ENCODE results near the gene LGR5. TPM values are rescaled to one million over a fixed set of nuclear protein-coding genes. Genes with fewer than 3 reads are reported as not detected.
"Not testable (repeated sequence)": the region's sequence is repeated elsewhere in the genome, so short reads cannot be mapped to it uniquely, and the experiment has no call there.

The LGR5 gene
- polyA plus RNA-seq, 4 donors, result 16.5 to 21.1 (median 18.8) TPM

DNA sequence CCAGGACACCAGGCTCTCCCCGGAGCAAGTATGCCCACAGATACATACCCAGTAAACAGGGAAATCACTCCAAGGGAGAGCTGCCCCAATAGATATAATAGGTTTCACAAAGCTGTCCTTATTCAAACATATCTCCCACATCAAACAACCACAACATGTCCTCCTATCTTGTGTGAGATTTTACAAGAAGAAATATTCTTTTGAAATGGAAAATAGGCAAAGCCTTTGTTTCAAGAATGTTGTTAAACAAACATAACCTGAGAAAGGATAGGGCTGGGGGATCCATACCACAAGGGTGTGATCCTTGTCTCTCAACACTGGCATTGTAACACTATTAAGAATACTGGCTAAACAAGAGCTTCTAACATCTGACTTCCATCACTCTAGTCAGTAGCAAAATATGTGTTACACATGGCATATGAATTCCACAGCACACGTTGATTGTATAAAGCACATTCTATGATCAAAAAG lies 32.9 kb downstream of the LGR5 start:
- no peak for DNase-seq (ENCODE audit: low read depth in 4 of 4, low spot score in 3 of 4)

DNA sequence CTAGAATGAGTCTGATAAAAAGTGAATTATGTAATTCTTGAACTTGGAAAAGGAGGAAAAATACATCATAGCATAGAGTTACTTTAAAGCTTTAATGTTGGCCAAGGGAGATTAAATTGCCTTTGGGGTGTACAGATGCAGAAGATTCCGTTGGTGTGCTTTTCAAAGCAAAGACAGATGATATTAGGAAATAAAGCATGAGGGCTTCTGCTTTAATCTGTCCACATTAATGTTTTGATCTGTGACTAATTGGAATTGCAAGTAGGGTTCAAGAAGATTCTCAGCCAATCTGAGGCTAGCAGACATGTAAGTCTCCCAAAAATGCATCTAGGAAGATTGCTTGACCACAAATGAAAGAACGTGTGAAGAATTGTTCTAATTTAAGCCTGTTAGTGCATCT lies 35.2 kb downstream of the LGR5 start:
- no peak for DNase-seq (ENCODE audit: low read depth in 4 of 4, low spot score in 3 of 4)

DNA sequence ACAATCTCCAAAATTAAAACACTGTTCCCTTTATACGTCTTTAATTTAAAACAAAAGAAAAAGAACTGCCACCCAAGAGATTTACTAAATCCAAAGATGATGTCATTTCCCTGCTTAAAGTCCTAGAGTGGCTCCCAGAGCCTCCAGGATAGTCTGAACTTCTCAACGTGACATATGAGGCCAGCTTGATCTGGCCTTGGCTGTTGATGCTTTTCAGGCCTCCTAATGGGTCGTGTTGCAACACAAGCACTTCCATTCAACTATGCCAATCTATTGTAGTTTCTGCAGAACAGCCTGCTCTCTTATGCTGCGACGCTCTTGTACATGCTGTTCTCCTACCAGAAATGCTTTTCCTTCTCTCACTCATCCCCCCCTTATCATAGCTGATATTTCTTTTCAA lies 35.7 kb downstream of the LGR5 start:
- DNase-seq (ENCODE audit: low read depth in 4 of 4, low spot score in 3 of 4), result no peak

DNA sequence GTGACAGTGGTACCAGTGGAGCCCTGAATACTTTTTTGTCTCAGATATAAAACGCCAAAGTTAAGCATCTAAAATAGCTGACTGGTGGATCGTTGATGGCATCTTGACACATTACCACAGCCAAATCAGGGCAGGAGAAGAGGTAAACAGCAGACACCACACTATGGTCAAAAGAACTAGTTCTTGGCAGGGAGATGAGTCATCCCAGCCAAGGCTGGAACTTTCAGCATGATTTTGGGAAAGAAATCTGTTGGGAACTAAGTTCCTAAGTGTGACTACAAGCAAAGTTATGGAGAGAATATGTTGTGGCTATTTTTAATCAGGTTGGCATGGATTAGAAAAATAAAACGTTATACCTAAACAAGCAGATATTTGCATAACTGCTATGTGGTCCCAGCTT lies 36.9 kb downstream of the LGR5 start:
- no peak for DNase-seq (ENCODE audit: low read depth in 4 of 4, low spot score in 3 of 4)

DNA sequence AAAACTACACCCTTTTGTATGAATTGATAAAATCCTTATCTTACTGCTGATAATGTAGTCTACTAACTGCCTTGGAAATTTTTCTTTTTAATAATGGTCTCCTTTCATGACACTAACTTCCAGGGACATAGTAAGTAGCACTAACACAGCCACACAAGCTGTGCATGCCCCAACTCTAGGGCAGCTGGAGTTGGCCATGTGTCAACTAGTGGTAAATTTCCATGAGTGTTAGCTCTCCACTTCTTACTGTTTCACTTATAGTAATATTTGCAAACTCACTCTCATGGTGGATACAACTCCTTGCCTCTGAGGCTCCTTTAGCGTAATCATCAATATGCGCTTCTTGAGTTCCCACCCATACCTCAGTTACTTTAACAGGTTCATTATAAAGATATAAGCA lies 38.0 kb downstream of the LGR5 start:
- no peak for DNase-seq (ENCODE audit: low read depth in 4 of 4, low spot score in 3 of 4)

DNA sequence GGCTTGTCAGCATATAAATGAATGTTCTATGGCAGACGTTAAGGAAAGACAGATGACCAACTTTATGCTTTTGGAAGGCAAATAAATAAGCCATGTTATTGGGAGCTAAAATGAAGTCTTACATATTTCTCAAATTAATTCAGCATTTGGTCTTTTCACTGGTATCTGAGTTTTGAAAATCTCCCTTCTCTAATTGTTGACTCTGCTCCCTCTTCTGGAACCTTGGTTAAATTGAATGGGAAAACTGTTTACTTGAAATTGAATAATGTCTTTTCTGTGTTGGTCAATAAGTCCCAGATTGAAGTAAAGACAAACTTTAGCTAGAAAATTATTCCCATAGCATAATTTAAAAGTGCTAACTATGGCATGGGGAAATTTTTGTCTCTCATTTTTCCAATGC lies 38.7 kb downstream of the LGR5 start:
- no peak for DNase-seq (ENCODE audit: low read depth in 4 of 4, low spot score in 3 of 4)

DNA sequence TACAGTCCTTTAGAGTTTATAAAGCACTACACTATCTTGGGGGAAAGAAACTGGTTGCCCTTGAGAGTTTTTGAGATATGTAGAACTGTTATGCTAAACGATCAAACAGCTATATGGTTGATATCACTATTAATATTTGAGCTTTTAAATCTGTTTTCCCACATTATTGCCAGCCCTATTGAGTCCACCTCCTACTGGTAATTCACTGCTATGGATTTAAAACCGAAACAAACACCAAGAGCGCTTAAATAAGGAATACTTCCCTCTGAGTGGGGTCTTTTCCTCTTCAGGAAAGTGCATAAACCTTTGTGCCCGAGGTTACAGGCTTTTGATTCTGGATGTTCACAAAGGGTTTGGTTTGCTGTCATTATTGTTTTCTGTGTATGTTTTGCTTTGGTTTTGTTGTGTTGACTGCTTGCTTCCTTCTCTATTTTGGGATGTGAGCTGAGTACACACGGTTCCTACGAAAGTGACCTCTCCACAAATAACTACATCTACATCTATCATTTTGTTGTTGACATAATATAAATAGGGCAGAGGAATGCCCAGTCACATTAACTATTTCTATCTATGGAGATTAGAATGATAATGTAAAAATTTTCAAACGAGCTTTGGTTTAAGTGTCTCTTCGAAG lies 44.8 kb downstream of the LGR5 start:
- DNase-seq (ENCODE audit: low read depth in 4 of 4, low spot score in 3 of 4), result no peak

DNA sequence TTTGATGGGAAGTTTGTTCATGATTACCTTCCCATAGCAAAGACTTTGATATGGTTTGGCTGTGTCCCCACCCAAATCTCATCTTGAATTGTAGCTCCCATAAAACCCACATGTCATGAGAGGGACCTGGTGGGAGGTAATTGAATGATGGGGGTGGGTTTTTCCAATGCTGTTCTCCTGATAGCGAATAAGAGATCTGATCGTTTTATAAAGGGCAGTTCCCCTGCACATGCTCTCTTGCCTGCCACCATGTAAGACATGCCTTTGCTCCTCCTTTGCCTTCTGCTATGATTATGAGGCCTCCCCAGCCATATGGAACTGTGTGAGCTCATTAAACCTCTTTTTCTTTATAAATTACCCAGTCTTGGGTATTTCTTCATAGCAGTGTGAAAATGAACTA lies 51.2 kb downstream of the LGR5 start:
- DNase-seq (ENCODE audit: low read depth in 4 of 4, low spot score in 3 of 4), result not testable (repeated sequence)

DNA sequence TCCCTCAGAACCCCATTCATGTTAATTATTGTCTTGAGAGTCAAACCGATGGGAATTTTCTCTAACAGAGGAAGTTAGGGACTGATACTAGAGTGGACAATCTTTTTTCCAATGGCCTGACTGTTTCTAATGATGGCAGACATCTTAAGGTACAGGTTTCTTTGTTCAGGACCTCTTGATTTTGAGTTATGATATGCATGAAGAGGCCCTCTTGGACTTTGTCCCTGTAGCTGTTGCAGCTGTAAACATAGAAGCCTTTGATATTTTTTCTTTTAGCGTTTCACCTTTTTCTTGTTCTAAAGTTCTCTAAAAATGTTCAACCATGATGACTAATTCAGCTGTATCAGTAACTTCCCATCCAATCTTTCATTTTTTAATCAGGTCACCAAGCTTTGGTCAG lies 53.0 kb downstream of the LGR5 start:
- DNase-seq (ENCODE audit: low read depth in 4 of 4, low spot score in 3 of 4), result no peak

DNA sequence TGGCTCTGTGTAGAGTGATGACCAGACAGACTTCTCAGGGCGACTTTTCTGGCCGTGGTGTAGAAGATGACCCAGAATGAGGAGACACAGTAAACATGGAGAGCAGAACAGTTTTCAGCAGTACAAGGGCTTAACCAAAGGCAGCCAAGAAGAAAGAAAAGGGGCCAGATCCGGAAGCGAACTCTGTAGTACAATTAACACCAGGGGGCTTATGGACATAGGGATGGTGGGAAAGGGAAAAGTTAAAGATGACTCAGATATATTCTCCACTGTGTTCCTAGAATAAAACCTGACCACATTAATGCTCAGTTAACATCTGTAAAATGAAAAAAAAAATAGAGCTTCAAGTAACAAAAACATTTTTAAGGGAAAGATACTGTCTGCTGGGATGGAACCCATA lies 60.2 kb downstream of the LGR5 start:
- DNase-seq (ENCODE audit: low read depth in 4 of 4, low spot score in 3 of 4), result no peak

DNA sequence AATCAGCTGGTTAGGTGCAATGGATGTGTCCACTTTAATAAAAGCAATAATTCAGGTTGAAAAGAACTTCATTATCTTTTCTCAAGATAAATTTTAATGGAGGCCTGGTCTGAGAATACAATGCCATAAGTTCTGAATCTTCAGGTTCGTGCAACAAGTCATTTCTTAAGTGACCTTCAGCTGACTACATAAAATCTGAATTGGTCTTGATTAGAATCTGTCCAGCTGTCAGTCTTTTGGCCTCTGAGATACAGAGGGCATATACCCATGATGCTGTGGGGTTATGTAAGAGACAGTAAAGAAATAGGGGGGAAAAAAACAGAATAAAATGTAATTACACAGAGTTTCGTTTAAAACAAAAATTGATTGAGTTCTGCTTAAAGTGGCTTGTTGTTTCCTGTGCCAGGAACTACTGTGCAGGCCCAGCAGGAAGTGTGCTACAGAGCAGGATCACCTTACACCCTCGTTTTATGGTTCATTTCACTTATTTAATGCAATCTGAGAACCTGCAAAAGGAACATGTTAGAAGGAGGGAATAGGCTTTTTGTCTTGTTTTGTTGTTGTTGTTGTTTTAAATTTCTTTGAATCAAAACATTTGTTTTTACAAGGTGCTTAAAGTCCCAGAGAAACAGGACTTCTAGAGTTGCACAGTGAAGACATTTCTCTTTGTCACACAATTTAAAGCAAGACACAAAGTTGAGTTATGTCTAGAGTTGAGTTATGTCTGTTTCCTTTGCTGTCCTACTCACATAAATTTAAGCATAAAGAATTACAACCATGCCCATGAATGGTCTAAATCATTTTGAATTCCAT lies 64.2 kb downstream of the LGR5 start:
- DNase-seq (ENCODE audit: low read depth in 4 of 4, low spot score in 3 of 4), result peak; percentile 14 to 71 (median 40)

DNA sequence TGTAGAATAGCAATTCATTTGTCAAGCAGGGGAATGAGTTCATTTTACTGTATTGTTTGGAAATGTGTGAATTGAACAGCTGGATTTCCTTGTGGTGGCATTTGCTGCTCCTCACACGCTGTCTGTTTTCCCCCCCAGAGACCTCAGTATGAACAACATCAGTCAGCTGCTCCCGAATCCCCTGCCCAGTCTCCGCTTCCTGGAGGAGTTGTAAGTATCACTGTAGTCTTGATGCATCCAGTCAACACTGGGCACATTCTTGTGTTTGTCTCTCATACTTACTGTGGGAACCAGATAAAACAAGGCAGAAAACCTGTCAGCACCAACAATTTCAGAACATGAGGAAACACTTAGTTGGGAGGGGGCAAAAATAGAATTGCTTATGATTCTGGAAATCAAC lies 64.9 kb downstream of the LGR5 start:
- DNase-seq (ENCODE audit: low read depth in 4 of 4, low spot score in 3 of 4), result peak; percentile 18 to 51 (median 32)

DNA sequence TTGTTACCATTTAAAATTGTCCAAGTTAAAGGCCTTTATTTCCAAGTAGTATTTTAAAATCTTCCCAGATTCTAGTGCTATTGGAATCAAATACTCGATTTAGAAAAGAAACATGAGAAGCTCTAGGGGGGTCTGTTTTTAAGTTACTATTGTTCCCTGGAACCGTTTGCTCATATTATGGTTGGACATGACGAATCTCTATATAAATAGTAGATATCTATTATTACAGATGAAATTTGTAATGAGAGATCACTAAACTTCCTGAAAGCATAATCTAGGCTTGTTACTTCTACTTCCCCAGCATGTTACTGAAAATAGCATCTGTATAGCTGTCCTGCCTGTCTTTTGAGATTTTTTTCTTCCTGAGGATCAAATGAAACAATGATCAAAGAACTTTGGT lies 70.1 kb downstream of the LGR5 start:
- no peak for DNase-seq (ENCODE audit: low read depth in 4 of 4, low spot score in 3 of 4)

DNA sequence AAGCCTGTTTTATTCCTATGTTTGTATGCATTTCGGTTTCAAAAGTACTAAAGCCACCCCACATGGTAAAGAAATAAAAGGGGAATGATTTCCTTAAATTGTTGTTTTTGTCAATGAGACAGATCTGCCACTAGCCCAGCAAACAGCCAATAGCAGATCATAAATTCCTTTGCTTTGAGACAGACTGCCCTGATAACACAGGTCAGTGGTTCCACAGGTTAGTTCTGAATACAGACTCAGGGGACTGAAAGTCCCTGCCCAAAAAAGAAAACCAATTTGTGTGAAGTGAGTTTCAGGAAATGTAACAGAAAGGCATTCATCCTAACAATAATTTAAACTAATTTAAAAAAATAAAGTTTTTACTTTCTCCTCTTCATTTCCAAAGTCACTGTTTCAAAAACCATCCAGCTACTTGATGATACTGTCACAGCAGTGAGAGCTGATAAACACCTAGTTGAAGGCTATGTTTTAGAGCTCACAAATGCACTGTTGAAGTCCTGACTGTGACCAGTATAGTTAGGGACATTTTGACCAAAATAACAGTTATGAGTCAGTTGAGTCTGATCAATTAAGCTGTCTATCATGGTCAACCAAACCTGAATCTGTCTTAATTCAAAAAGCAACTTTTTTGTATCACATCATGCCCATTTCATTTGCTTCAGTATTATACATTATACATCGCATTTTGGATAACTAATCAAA lies 77.7 kb downstream of the LGR5 start:
- DNase-seq (ENCODE audit: low read depth in 4 of 4, low spot score in 3 of 4), result no peak

DNA sequence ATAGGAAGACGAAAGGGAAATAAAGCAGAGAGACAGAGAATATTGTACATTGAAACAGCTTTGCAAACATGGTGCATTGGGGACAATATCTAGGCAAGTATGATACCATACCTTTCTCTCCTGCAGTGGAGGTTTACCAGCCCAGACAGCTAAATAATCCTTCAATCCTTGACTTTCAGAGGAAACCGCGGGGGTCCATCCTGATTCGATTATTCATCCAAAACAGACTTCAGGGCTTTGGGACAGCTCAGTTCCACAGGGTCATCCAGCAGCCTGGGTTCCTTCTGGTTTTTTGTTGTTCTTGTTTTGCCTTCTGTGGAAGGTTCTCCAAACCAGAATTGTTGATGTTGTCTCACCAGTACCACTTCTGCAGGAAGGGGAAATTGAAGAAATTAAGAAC lies 81.5 kb downstream of the LGR5 start:
- no peak for DNase-seq (ENCODE audit: low read depth in 4 of 4, low spot score in 3 of 4)

DNA sequence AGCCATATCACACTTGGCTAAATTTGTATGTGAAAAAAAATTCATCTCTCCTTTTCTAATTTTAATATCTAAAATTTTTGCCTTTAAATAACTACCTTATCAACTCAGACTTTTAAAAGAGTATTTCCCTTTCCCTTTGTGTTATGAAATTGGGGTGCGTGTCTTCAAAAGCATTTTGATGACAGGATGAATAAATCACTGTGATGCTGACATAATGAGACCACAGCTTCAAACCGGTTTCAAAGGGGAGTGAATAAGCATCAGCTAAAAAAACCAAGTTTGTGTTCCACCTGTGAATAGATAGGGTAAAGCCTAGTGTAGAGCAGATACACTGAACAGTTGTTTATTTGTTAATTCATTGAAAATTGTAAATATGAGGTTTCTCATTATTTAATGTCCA lies 85.0 kb downstream of the LGR5 start:
- DNase-seq (ENCODE audit: low read depth in 4 of 4, low spot score in 3 of 4), result no peak

DNA sequence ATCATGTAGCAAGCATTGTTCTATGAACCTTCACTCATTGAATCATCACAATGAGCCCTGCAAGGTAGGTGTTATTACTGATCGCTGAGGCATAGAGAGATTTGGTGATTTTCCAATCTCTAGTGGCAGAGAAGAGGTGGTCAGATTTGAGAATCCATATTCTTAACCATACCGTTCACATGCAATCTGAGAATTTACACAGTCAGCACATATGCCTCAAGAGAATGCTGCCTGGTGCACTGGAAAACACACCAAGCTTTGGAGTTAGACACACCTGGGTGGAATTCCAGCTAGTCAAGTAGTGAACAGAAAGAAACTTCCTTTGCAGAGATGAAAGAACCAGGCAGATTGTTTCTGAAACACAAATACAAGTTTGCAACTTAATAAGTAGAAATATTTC lies 94.1 kb downstream of the LGR5 start:
- no peak for DNase-seq (ENCODE audit: low read depth in 4 of 4, low spot score in 3 of 4)

DNA sequence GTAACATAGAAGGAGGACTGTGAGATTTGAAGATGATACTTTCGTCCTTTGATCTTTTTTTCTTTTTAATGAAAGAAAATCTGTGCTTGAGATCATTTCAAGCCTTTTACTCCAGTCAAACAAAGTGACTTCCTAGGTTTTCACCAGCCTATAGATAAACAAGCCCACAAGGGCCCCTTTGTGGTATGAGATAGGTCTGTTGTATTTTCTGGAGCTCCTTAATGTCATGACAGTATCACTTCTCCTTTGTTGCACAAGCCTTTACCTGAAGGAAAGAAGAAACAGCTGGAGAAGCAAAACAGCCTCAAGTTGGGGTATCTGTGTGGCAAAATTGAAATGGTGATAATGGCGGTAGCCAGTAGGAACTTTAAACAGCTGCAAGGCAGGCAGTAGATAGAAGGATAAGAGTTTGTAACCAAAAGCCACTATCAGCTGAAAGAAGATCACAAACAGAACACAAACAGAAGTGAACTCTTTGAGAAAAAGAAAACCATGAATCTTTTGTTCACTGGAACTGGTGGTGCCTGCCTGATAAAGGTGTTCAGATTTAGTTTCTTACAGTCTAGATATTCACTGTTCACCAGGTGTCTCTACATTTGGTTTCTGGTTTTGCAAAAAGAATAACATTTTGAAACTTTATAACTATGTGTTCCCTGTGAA lies 96.8 kb downstream of the LGR5 start:
- DNase-seq (ENCODE audit: low read depth in 4 of 4, low spot score in 3 of 4), result no peak

DNA sequence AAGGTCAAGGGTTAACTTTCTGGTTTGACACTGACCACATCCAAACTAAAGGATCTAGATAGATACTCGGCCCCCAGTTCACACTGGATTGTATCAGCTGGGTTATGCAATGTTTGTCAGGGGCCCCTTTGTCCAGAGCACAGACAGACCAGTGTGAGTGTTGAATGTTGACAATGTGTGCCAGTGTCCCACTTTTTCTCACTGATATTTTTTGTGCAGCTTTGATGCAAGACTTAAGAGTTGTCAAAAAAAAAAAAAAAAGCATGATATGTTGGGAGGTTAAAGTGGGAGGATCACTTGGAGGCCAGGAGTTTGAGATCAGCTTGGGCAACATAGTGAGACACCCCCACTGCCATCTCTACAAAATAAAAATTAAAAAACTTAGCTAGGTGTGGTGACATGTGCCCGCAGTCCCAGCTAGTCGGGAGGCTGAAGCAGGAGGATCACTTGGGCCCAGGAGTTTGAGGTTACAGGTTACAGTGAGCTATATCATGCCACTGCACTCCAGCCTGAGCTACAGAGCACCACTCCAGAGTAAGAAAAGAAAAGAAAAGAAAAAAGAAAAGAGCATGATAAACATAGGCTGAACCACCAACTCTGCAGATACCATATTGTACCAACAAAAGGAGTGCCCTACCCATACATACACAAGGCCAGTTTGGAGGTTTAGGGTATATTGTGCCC lies 97.5 kb downstream of the LGR5 start:
- no peak for DNase-seq (ENCODE audit: low read depth in 4 of 4, low spot score in 3 of 4)

DNA sequence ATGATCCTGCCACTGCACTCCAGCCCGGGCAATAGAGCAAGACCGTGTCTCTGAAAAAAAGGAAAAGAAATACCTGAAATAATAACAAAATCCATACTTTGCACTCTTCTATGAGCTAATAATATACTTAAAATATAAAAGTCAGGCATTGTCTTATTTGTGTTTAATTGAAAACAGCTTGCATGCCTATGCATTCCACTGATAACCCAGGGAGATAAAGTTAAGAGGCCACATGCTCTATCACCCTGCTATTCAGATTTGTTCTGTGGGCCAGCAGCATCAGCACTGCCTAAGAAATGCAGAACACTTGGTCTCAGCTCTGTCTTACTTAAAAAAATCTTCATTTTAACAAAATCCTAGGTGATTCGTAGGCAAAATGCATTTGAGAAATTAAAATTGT lies 99.2 kb downstream of the LGR5 start:
- DNase-seq (ENCODE audit: low read depth in 4 of 4, low spot score in 3 of 4), result no peak

DNA sequence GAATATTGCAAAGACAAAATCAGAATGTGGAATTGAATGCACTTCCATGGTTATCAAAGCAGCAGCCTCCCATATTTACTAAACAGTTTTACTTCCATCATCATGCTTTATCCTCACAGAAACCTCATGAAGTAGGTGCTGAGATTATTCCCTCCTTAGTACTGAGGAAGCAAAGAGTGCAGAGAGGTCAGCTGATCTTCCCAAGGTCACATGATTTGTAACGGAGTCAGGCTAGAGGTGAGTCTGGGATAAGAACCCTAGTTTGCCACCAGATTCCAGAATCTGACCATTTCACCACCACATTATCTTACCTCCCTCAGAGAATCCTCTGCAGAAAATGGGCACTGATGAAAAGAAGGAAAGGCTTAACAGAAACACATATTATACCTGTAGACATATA lies 102.0 kb downstream of the LGR5 start:
- no peak for DNase-seq (ENCODE audit: low read depth in 4 of 4, low spot score in 3 of 4)

All from right renal pelvis (tissue), 4 donors.